PC-9 (cell line): ENCODE data around the gene SNCB.

Experiments
- CTCF ChIP-seq: fragments of 200-600 bp; sonication (generic); conservative IDR thresholded peaks from 2 replicates; pipeline ENCODE4 v1.6.1; 2017; ENCODE audit warnings: mixed run types, antibody characterized with exemption, mild to moderate bottlenecking, moderate library complexity
- EZH2 ChIP-seq: fragments of 200-600 bp; sonication (generic); IDR thresholded peaks from 2 replicates; pipeline ENCODE4 v1.8.0; 2017; ENCODE audit warnings: antibody characterized with exemption, low read depth

GRCh38 chr5:176573564-176574296 is 56.6 kb downstream of the SNCB start:
- TF ChIP-seq CTCF (peak; percentile 90), EZH2 (no peak)
